ENCODE results near the gene FOXI1.

FOXI1 gene

GRCh38 chr5:170154297-170154696 is 48.6 kb downstream of the FOXI1 start:
- H3K18ac ChIP-seq (ENCODE audit: low read length): no peak overlapping the region
- H3K4me2 ChIP-seq (ENCODE audit: low read length): no peak overlapping the region
- H3K27ac ChIP-seq (ENCODE audit: low read depth, low read length): no peak overlapping the region
- no peak overlapping the region for H3K14ac ChIP-seq (ENCODE audit: low read length)
- no peak for DNase-seq
- H4K91ac ChIP-seq (ENCODE audit: low read depth, low read length): no peak overlapping the region
- H3K4ac ChIP-seq (ENCODE audit: low read depth, low read length): no peak overlapping the region
- H3K9ac ChIP-seq (ENCODE audit: low read length): no peak overlapping the region
- no peak overlapping the region for H3K23ac ChIP-seq (ENCODE audit: low read length)
- H4K8ac ChIP-seq (ENCODE audit: low read depth, low read length): no peak overlapping the region
- no peaks in the 10 kb centered on the region for H3K36me3 ChIP-seq (ENCODE audit: control insufficient read depth in 1 of 2, insufficient read depth in 2 of 2, low read length in 2 of 2)
- no peak overlapping the region for H2AK5ac ChIP-seq (ENCODE audit: low read length)
- no peak overlapping the region for H2BK12ac ChIP-seq (ENCODE audit: low read length)
- peaks cover 8 to 14% of the 10 kb centered on the region in 2 experiments for H3K4me1 ChIP-seq (ENCODE audit: control insufficient read depth in 1 of 2, insufficient read depth in 2 of 2, low read length in 2 of 2)
- no peaks in the 10 kb centered on the region for H3K27me3 ChIP-seq (ENCODE audit: insufficient read depth, low read length)
- no peaks in the 10 kb centered on the region for H3K79me2 ChIP-seq (ENCODE audit: control insufficient read depth, insufficient read depth, low read length, poor library complexity)
- H3K79me1 ChIP-seq (ENCODE audit: low read length): no peaks in the 10 kb centered on the region
- H3K4me3 ChIP-seq (ENCODE audit: low read depth, low read length): no peak overlapping the region
- no peak overlapping the region for H4K12ac ChIP-seq (ENCODE audit: low read depth, low read length)
- H2AFZ ChIP-seq (ENCODE audit: insufficient read depth, low read length, poor library complexity): no peak overlapping the region
- no peak overlapping the region for H2BK120ac ChIP-seq (ENCODE audit: insufficient read depth, low read length, poor library complexity)
- H3K9me3 ChIP-seq (ENCODE audit: insufficient read depth, low read depth, low read length): no peaks in the 10 kb centered on the region
- H2BK5ac ChIP-seq (ENCODE audit: low read depth, low read length, poor library complexity): no peak overlapping the region
- no CpG with 5 or more reads among the region's 4 CpGs for WGBS (ENCODE audit: extremely low coverage, insufficient coverage, insufficient read length)

GRCh38 chr5:170154744-170155143 is 49.0 kb downstream of the FOXI1 start:
- no peak overlapping the region for H3K14ac ChIP-seq (ENCODE audit: low read length)
- H2AK5ac ChIP-seq (ENCODE audit: low read length): no peak overlapping the region
- peak in 1 of 2 donors; percentile 18 for DNase-seq
- H3K79me2 ChIP-seq (ENCODE audit: control insufficient read depth, insufficient read depth, low read length, poor library complexity): no peaks in the 10 kb centered on the region
- H2BK12ac ChIP-seq (ENCODE audit: low read length): no peak overlapping the region
- no peak overlapping the region for H3K4me2 ChIP-seq (ENCODE audit: low read length)
- H3K23ac ChIP-seq (ENCODE audit: low read length): no peak overlapping the region
- no CpG with 5 or more reads among the region's 2 CpGs for WGBS (ENCODE audit: extremely low coverage, insufficient coverage, insufficient read length)
- no peaks in the 10 kb centered on the region for H3K36me3 ChIP-seq (ENCODE audit: control insufficient read depth in 1 of 2, insufficient read depth in 2 of 2, low read length in 2 of 2)
- no peak overlapping the region for H3K4ac ChIP-seq (ENCODE audit: low read depth, low read length)
- peaks cover 8 to 14% of the 10 kb centered on the region in 2 experiments for H3K4me1 ChIP-seq (ENCODE audit: control insufficient read depth in 1 of 2, insufficient read depth in 2 of 2, low read length in 2 of 2)
- H3K18ac ChIP-seq (ENCODE audit: low read length): no peak overlapping the region
- no peak overlapping the region for H4K91ac ChIP-seq (ENCODE audit: low read depth, low read length)
- no peak overlapping the region for H3K9ac ChIP-seq (ENCODE audit: low read length)
- no peak overlapping the region for H4K8ac ChIP-seq (ENCODE audit: low read depth, low read length)
- H4K12ac ChIP-seq (ENCODE audit: low read depth, low read length): no peak overlapping the region
- no peaks in the 10 kb centered on the region for H3K79me1 ChIP-seq (ENCODE audit: low read length)
- H3K4me3 ChIP-seq (ENCODE audit: low read depth, low read length): no peak overlapping the region
- H2BK120ac ChIP-seq (ENCODE audit: insufficient read depth, low read length, poor library complexity): no peak overlapping the region
- no peaks in the 10 kb centered on the region for H3K27me3 ChIP-seq (ENCODE audit: insufficient read depth, low read length)
- no peak overlapping the region for H3K27ac ChIP-seq (ENCODE audit: low read depth, low read length)
- no peak overlapping the region for H2BK5ac ChIP-seq (ENCODE audit: low read depth, low read length, poor library complexity)
- no peak overlapping the region for H2AFZ ChIP-seq (ENCODE audit: insufficient read depth, low read length, poor library complexity)
- no peaks in the 10 kb centered on the region for H3K9me3 ChIP-seq (ENCODE audit: insufficient read depth, low read depth, low read length)

GRCh38 chr5:170155771-170156170 is 50.1 kb downstream of the FOXI1 start:
- H3K9me3 ChIP-seq (ENCODE audit: insufficient read depth, low read depth, low read length): no peaks in the 10 kb centered on the region
- no peak overlapping the region for H3K27ac ChIP-seq (ENCODE audit: low read depth, low read length)
- WGBS (ENCODE audit: extremely low coverage, insufficient coverage, insufficient read length): no CpG with 5 or more reads among the region's 3 CpGs
- no peaks in the 10 kb centered on the region for H3K79me2 ChIP-seq (ENCODE audit: control insufficient read depth, insufficient read depth, low read length, poor library complexity)
- no peak for DNase-seq
- no peak overlapping the region for H2AK5ac ChIP-seq (ENCODE audit: low read length)
- H3K18ac ChIP-seq (ENCODE audit: low read length): no peak overlapping the region
- no peak overlapping the region for H3K4me2 ChIP-seq (ENCODE audit: low read length)
- H2AFZ ChIP-seq (ENCODE audit: insufficient read depth, low read length, poor library complexity): no peak overlapping the region
- no peak overlapping the region for H3K4me3 ChIP-seq (ENCODE audit: low read depth, low read length)
- H3K23ac ChIP-seq (ENCODE audit: low read length): no peak overlapping the region
- H3K14ac ChIP-seq (ENCODE audit: low read length): no peak overlapping the region
- no peak overlapping the region for H3K4ac ChIP-seq (ENCODE audit: low read depth, low read length)
- no peak overlapping the region for H2BK12ac ChIP-seq (ENCODE audit: low read length)
- H3K79me1 ChIP-seq (ENCODE audit: low read length): no peaks in the 10 kb centered on the region
- H4K8ac ChIP-seq (ENCODE audit: low read depth, low read length): no peak overlapping the region
- H3K36me3 ChIP-seq (ENCODE audit: control insufficient read depth in 1 of 2, insufficient read depth in 2 of 2, low read length in 2 of 2): no peaks in the 10 kb centered on the region
- H3K27me3 ChIP-seq (ENCODE audit: insufficient read depth, low read length): no peaks in the 10 kb centered on the region
- no peak overlapping the region for H2BK120ac ChIP-seq (ENCODE audit: insufficient read depth, low read length, poor library complexity)
- H3K4me1 ChIP-seq (ENCODE audit: control insufficient read depth in 1 of 2, insufficient read depth in 2 of 2, low read length in 2 of 2): peaks cover 8 to 14% of the 10 kb centered on the region in 2 experiments
- no peak overlapping the region for H2BK5ac ChIP-seq (ENCODE audit: low read depth, low read length, poor library complexity)
- H4K12ac ChIP-seq (ENCODE audit: low read depth, low read length): no peak overlapping the region
- H4K91ac ChIP-seq (ENCODE audit: low read depth, low read length): no peak overlapping the region
- peak overlapping the region; percentile 5 for H3K9ac ChIP-seq (ENCODE audit: low read length)

GRCh38 chr5:170159101-170159698 is 53.5 kb downstream of the FOXI1 start:
- Histone ChIP-seq H3K79me1 (ENCODE audit: low read length) (no peaks in the 10 kb centered on the region), H4K91ac (ENCODE audit: low read depth, low read length) (no peak overlapping the region), H3K23ac (ENCODE audit: low read length) (no peak overlapping the region), H2BK120ac (ENCODE audit: insufficient read depth, low read length, poor library complexity) (no peak overlapping the region), H4K8ac (ENCODE audit: low read depth, low read length) (no peak overlapping the region), H3K4me2 (ENCODE audit: low read length) (no peak overlapping the region), H3K18ac (ENCODE audit: low read length) (no peak overlapping the region), H2BK12ac (ENCODE audit: low read length) (no peak overlapping the region), H3K36me3 (ENCODE audit: control insufficient read depth in 1 of 2, insufficient read depth in 2 of 2, low read length in 2 of 2) (no peaks in the 10 kb centered on the region), H3K9me3 (ENCODE audit: insufficient read depth, low read depth, low read length) (peaks cover 1% of the 10 kb centered on the region), H3K27me3 (ENCODE audit: insufficient read depth, low read length) (no peaks in the 10 kb centered on the region), H3K4me3 (ENCODE audit: low read depth, low read length) (no peak overlapping the region), H2AK5ac (ENCODE audit: low read length) (no peak overlapping the region), H3K4ac (ENCODE audit: low read depth, low read length) (no peak overlapping the region), H3K9ac (ENCODE audit: low read length) (no peak overlapping the region), H3K79me2 (ENCODE audit: control insufficient read depth, insufficient read depth, low read length, poor library complexity) (no peaks in the 10 kb centered on the region), H2AFZ (ENCODE audit: insufficient read depth, low read length, poor library complexity) (no peak overlapping the region), H3K27ac (ENCODE audit: low read depth, low read length) (no peak overlapping the region), H4K12ac (ENCODE audit: low read depth, low read length) (no peak overlapping the region), H3K14ac (ENCODE audit: low read length) (no peak overlapping the region), H2BK5ac (ENCODE audit: low read depth, low read length, poor library complexity) (no peak overlapping the region), H3K4me1 (ENCODE audit: control insufficient read depth in 1 of 2, insufficient read depth in 2 of 2, low read length in 2 of 2) (peaks cover 5% of the 10 kb centered on the region in 2 experiments)
- peak; percentile 47 to 86 for DNase-seq
- WGBS (ENCODE audit: extremely low coverage, insufficient coverage, insufficient read length): no CpG with 5 or more reads among the region's 5 CpGs
